SU-DHL-6 (cell line): ENCODE data around the gene FHOD3.

Experiments used
- H2AFZ ChIP-seq: fragments of 200-600 bp; sonication (generic); 2 replicates; pipeline ENCODE4 v1.6.1; 2014; ENCODE audit warnings: low read depth, mild to moderate bottlenecking, moderate library complexity, mixed read lengths, antibody characterized with exemption, low read length; ENCODE audit not compliant: severe bottlenecking
- H3F3A ChIP-seq: fragments of 200-600 bp; shearing (Covaris generic); 2 replicates; pipeline ENCODE4 v1.6.0; 2016; ENCODE audit warnings: antibody characterized with exemption, mild to moderate bottlenecking; ENCODE audit not compliant: insufficient read depth
- H3K27ac ChIP-seq: fragments of 200-600 bp; sonication (generic); 2 replicates; pipeline ENCODE4 v1.5.1; 2016; ENCODE audit warnings: low read depth, mild to moderate bottlenecking, low read length, moderate library complexity, mixed read lengths
- H3K27me3 ChIP-seq: fragments of 200-600 bp; sonication (generic), shearing (Covaris generic); 2 replicates; pipeline ENCODE4 v1.6.0; 2014; ENCODE audit warnings: mild to moderate bottlenecking, low read length
- H3K36me3 ChIP-seq: fragments of 200-600 bp; sonication (generic); 2 replicates; pipeline ENCODE4 v1.6.1; 2014; ENCODE audit warnings: mild to moderate bottlenecking, low read length, mixed read lengths
- H3K4me2 ChIP-seq: fragments of 300-600, 200-600 bp; shearing (Covaris generic), sonication (generic); 2 replicates; pipeline ENCODE4 v1.6.0; 2014; ENCODE audit warnings: low read length, low read depth, mild to moderate bottlenecking; ENCODE audit not compliant: poor library complexity, severe bottlenecking
- H3K4me3 ChIP-seq: fragments of 200-600 bp; sonication (generic); 2 replicates; pipeline ENCODE4 v1.5.1; 2014; ENCODE audit warnings: antibody characterized with exemption, low read length, mild to moderate bottlenecking, mixed read lengths; ENCODE audit not compliant: insufficient read depth, poor library complexity, severe bottlenecking
- H3K79me2 ChIP-seq: fragments of 200-600 bp; sonication (generic); 2 replicates; pipeline ENCODE4 v1.6.1; 2014; ENCODE audit warnings: mild to moderate bottlenecking, low read length, moderate library complexity; ENCODE audit not compliant: insufficient read depth
- H3K9ac ChIP-seq: fragments of 200-600 bp; sonication (generic); 2 replicates; pipeline ENCODE4 v1.7.0; 2014; ENCODE audit warnings: mild to moderate bottlenecking, low read length
- H3K9me2 ChIP-seq: fragments of 200-600 bp; sonication (generic); replicated peaks from 2 replicates; pipeline ENCODE4 v1.6.1; 2014; ENCODE audit warnings: low read length; ENCODE audit not compliant: insufficient read depth
- H3K9me3 ChIP-seq: fragments of 200-600 bp; sonication (generic); 2 replicates; pipeline ENCODE4 v1.6.1; 2014; ENCODE audit warnings: low read length, mixed read lengths; ENCODE audit not compliant: insufficient read depth
- H4K20me1 ChIP-seq: fragments of 200-600 bp; sonication (generic); 2 replicates; pipeline ENCODE4 v1.6.1; 2014; ENCODE audit warnings: low read depth, mild to moderate bottlenecking, antibody characterized with exemption, low read length, moderate library complexity, mixed read lengths
- EZH2phosphoT487 ChIP-seq: fragments of 200-600 bp; sonication (generic), shearing (Covaris generic); conservative IDR thresholded peaks from 2 replicates; pipeline ENCODE4 v1.6.1; 2018; ENCODE audit warnings: mild to moderate bottlenecking, antibody characterized with exemption, low read length, moderate library complexity, mixed read lengths
- TF ChIP-seq, protein P1 (sequence below): fragments of 200-600 bp; sonication (generic); IDR thresholded peaks from one replicate; pipeline ENCODE4 v1.5.1; 2017; ENCODE audit warnings: antibody characterized with exemption, mild to moderate bottlenecking, low read length, moderate library complexity; ENCODE audit not compliant: insufficient read depth, poor library complexity, severe bottlenecking

FHOD3 gene

DNA sequence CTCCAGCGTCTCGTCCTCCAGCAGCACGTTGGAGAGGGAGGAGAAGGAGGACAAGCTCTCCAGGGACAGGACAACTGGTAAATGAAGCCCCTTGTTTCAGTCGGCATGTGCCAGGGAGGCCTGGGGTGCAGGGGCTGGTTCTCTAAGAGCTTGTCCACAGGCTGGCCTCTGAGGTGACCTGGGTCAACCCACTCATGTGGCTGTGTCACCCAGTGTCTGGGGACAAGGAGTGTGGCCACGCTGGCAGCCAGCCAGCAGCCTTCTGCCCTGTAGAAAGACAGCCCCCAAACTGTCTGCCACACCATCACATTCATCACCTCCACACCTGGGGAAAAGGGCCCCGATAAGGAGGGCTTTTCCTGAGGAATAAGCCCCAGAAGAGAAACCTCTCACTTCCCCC, 411.8 kb downstream of the FHOD3 start:
- H3K4me3 ChIP-seq = no peak overlapping the region
- H3K36me3 ChIP-seq = no peaks in the 10 kb centered on the region
- TF ChIP-seq, protein P1, sequence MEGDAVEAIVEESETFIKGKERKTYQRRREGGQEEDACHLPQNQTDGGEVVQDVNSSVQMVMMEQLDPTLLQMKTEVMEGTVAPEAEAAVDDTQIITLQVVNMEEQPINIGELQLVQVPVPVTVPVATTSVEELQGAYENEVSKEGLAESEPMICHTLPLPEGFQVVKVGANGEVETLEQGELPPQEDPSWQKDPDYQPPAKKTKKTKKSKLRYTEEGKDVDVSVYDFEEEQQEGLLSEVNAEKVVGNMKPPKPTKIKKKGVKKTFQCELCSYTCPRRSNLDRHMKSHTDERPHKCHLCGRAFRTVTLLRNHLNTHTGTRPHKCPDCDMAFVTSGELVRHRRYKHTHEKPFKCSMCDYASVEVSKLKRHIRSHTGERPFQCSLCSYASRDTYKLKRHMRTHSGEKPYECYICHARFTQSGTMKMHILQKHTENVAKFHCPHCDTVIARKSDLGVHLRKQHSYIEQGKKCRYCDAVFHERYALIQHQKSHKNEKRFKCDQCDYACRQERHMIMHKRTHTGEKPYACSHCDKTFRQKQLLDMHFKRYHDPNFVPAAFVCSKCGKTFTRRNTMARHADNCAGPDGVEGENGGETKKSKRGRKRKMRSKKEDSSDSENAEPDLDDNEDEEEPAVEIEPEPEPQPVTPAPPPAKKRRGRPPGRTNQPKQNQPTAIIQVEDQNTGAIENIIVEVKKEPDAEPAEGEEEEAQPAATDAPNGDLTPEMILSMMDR = no peak
- TF ChIP-seq EZH2phosphoT487 = no peak
- no peak overlapping the region for H2AFZ ChIP-seq
- H3K27ac ChIP-seq = no peak overlapping the region
- no peak overlapping the region for H3K9ac ChIP-seq
- H4K20me1 ChIP-seq = no peaks in the 10 kb centered on the region
- no peaks in the 10 kb centered on the region for H3F3A ChIP-seq
- H3K79me2 ChIP-seq = no peaks in the 10 kb centered on the region
- no peaks in the 10 kb centered on the region for H3K9me3 ChIP-seq
- H3K4me2 ChIP-seq = no peak overlapping the region
- H3K9me2 ChIP-seq = no peaks in the 10 kb centered on the region
- H3K27me3 ChIP-seq = no peaks in the 10 kb centered on the region

DNA sequence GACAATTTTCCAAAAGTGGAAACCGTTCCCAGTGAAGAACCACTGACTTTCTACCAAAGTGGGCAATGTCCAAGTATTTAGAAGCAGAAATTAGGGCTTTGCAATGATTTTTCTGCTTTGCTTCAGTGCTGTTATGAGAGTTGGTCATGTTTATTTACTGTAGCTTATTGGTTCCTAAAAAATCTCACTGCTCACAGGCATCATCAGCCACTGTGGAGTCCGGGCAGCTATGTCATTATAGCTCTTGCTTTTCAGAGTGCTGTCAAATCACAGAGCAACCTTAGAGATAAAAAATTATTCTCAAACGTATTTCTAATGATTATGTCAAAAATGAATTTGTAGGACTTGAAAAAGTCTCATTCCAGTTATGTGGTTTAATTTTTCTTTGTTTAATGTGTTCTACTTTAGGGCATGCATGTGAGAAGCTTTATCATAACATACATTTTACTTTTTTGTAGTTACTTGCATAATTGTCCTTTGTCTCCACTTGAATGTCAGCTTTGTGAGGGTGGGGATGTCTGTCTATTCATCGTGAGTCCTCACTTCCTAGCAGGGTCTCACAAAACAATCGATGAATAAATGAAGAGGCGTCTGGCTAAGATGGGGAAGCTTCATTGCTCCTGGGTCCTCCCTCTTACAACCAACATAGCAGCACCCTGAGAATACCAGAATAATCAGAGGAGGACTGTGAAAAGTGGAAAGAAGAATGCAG, 413.7 kb downstream of the FHOD3 start:
- Histone ChIP-seq H3K9me3 (no peaks in the 10 kb centered on the region), H3K4me2 (no peak overlapping the region), H3K79me2 (no peaks in the 10 kb centered on the region), H3K4me3 (no peak overlapping the region), H3F3A (no peaks in the 10 kb centered on the region), H3K27ac (no peak overlapping the region), H4K20me1 (no peaks in the 10 kb centered on the region), H2AFZ (no peak overlapping the region), H3K36me3 (no peaks in the 10 kb centered on the region), H3K9me2 (no peaks in the 10 kb centered on the region), H3K27me3 (no peaks in the 10 kb centered on the region), H3K9ac (no peak overlapping the region)
- TF ChIP-seq, protein P1 = no peak
- TF ChIP-seq EZH2phosphoT487 = no peak

DNA sequence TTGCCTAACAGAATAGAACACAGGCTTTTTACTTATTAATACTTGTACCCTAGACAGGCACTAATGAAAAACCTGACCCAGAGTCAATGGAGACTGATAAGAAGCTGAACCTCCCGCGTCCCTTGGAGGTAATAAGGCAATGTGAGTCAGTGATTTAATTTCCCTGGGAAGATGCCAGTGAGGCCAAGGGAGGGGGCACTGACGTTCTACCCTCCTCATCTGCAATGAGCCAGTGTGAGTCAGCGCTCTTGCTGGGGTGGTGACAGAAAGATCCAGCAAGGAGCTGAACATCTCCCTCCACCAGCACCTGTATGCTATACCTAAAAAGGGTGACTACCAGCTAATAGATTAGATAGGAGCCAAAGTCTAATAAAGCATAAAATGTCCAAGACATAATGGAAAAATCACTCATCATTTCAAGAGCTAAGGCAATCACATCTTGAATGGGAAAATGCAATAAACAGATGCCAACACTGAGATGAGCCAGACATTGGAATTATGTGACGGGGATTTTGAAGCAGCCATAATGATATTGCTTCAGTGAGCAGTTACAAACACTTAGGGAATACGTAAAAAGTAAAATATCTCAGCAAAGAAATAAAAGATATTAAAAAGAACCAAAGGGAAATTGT, 414.4 kb downstream of the FHOD3 start:
- no peak overlapping the region for H3K9ac ChIP-seq
- H3K36me3 ChIP-seq = no peaks in the 10 kb centered on the region
- no peaks in the 10 kb centered on the region for H3K79me2 ChIP-seq
- no peaks in the 10 kb centered on the region for H3K27me3 ChIP-seq
- no peak overlapping the region for H2AFZ ChIP-seq
- no peak overlapping the region for H3K27ac ChIP-seq
- no peaks in the 10 kb centered on the region for H3F3A ChIP-seq
- no peaks in the 10 kb centered on the region for H3K9me3 ChIP-seq
- H4K20me1 ChIP-seq = no peaks in the 10 kb centered on the region
- no peak overlapping the region for H3K4me2 ChIP-seq
- TF ChIP-seq, protein P1 = no peak
- TF ChIP-seq EZH2phosphoT487 = no peak
- no peaks in the 10 kb centered on the region for H3K9me2 ChIP-seq
- no peak overlapping the region for H3K4me3 ChIP-seq
